ENCODE data around the gene HSPA4L. TPM values are rescaled to one million over a fixed set of nuclear protein-coding genes. Genes with fewer than 3 reads are reported as not detected.

The HSPA4L gene
- total and polyA plus RNA-seq, 2 donors (not counting 1 experiment from before 2014, with no cell fraction given) = 3.9 to 10.1 TPM

DNA sequence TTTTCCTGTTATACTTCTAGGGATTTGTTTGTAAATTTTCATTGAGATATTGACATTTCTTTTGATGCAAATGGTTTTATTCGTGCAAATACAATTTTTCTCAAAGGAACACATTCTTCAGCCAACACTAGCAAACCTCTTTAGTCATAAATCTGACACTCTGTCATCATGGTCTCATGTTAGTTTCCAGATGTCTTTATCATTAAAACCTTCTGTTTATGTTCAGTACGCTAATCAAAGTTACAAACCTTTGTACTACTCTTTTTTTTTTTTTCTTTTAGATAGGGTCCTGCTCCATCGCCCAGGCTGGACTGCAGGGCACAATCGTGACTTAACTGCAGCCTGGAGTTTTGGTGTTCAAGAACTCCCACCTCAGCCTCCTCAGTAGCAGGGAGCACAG lies 44.8 kb upstream of the HSPA4L start:
- no peak for TF ChIP-seq EZH2 (IDR thresholded peaks at IDR 0.05; ENCODE audit: low read length, missing control alignments)
- TF ChIP-seq, protein P1, sequence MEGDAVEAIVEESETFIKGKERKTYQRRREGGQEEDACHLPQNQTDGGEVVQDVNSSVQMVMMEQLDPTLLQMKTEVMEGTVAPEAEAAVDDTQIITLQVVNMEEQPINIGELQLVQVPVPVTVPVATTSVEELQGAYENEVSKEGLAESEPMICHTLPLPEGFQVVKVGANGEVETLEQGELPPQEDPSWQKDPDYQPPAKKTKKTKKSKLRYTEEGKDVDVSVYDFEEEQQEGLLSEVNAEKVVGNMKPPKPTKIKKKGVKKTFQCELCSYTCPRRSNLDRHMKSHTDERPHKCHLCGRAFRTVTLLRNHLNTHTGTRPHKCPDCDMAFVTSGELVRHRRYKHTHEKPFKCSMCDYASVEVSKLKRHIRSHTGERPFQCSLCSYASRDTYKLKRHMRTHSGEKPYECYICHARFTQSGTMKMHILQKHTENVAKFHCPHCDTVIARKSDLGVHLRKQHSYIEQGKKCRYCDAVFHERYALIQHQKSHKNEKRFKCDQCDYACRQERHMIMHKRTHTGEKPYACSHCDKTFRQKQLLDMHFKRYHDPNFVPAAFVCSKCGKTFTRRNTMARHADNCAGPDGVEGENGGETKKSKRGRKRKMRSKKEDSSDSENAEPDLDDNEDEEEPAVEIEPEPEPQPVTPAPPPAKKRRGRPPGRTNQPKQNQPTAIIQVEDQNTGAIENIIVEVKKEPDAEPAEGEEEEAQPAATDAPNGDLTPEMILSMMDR (conservative IDR thresholded peaks at IDR 0.05 in 1 of 2, IDR thresholded peaks at IDR 0.05 in 1 of 2; ENCODE audit: low read depth in 1 of 2, low read length in 2 of 2) = no peak
- H3K9ac ChIP-seq (ENCODE audit: insufficient read depth, low read length) = no peak overlapping the region
- no peaks in the 10 kb centered on the region for H3K79me2 ChIP-seq (ENCODE audit: control insufficient read depth, insufficient read depth, low read length)

DNA sequence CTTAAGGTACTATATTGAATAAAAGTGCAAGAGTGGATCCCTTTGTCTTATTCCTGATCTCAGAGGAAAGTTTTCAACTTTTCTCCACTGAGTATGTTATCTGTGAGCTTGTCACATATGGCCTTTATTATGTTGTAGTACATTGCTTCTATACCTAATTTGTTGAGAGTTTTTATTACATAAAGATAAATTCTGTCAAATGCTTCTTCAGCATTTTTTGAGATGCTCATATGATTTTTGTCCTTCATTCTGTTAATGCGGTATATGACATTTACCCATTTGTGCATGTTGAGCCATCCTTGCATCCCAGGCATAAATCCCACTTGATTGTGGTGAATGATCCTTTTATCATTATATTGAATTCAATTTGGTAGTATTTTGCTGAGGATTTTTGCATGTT lies 40.9 kb upstream of the HSPA4L start:
- TF ChIP-seq EZH2 (IDR thresholded peaks at IDR 0.05; ENCODE audit: low read length, missing control alignments) = no peak
- TF ChIP-seq, protein P1 (conservative IDR thresholded peaks at IDR 0.05 in 1 of 2, IDR thresholded peaks at IDR 0.05 in 1 of 2; ENCODE audit: low read depth in 1 of 2, low read length in 2 of 2) = no peak
- Histone ChIP-seq H3K79me2 (ENCODE audit: control insufficient read depth, insufficient read depth, low read length) (no peaks in the 10 kb centered on the region), H3K27ac (ENCODE audit: insufficient read depth, low read length) (no peak overlapping the region), H3K4me3 (replicated peaks in 1 of 4; ENCODE audit: control extremely low read depth in 1 of 4, insufficient read depth in 1 of 4, low read depth in 3 of 4, low read length in 4 of 4) (no peak overlapping the region), H3K9ac (ENCODE audit: insufficient read depth, low read length) (no peak overlapping the region), H3K4me1 (ENCODE audit: control insufficient read depth, extremely low read depth, insufficient read depth, low read length) (no peaks in the 10 kb centered on the region), H3K4me2 (ENCODE audit: extremely low read depth, insufficient read depth, low read length) (no peak overlapping the region), H3K36me3 (ENCODE audit: control insufficient read depth, insufficient read depth, low read length) (no peaks in the 10 kb centered on the region), H3K27me3 (ENCODE audit: control insufficient read depth, insufficient read depth, low read length) (no peaks in the 10 kb centered on the region), H2AFZ (ENCODE audit: low read length) (no peak overlapping the region), H4K20me1 (ENCODE audit: control insufficient read depth, extremely low read depth, insufficient read depth, low read length) (no peaks in the 10 kb centered on the region), H3K9me3 (ENCODE audit: control insufficient read depth, insufficient read depth, low read depth, low read length) (no peaks in the 10 kb centered on the region)
- no peak for DNase-seq (ENCODE audit: low read depth in 2 of 2)

More for the DNA sequence above, 44.8 kb upstream of the HSPA4L start:
- no peaks in the 10 kb centered on the region for H3K9me3 ChIP-seq (ENCODE audit: control insufficient read depth, insufficient read depth, low read depth, low read length)
- H3K27ac ChIP-seq (ENCODE audit: insufficient read depth, low read length) = no peak overlapping the region
- no peak overlapping the region for H3K4me3 ChIP-seq (replicated peaks in 1 of 4; ENCODE audit: control extremely low read depth in 1 of 4, insufficient read depth in 1 of 4, low read depth in 3 of 4, low read length in 4 of 4)
- DNase-seq (ENCODE audit: low read depth in 2 of 2) = no peak
- no peaks in the 10 kb centered on the region for H4K20me1 ChIP-seq (ENCODE audit: control insufficient read depth, extremely low read depth, insufficient read depth, low read length)
- no peak overlapping the region for H3K4me2 ChIP-seq (ENCODE audit: extremely low read depth, insufficient read depth, low read length)
- H3K4me1 ChIP-seq (ENCODE audit: control insufficient read depth, extremely low read depth, insufficient read depth, low read length) = no peaks in the 10 kb centered on the region
- H2AFZ ChIP-seq (ENCODE audit: low read length) = no peak overlapping the region
- no peaks in the 10 kb centered on the region for H3K36me3 ChIP-seq (ENCODE audit: control insufficient read depth, insufficient read depth, low read length)
- H3K27me3 ChIP-seq (ENCODE audit: control insufficient read depth, insufficient read depth, low read length) = no peaks in the 10 kb centered on the region

DNA sequence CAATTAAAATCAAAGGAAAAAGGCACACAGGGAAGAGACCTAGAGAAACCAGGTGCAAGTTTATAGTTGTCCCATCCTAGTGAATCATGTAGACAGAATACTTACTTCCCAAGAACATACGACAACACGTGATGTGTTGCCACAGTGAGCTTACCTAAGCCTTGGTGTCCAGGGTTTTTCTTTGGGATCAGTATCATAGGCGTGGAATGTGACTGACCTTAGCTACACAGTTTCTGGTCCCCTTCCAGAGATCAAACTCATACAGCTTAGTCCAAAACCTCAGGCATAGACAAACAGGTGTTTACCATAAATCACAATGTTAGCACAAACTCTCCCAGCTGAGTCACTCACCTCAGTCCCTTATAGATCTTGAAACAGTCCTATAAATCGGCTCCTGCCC lies 34.2 kb upstream of the HSPA4L start:
- Histone ChIP-seq H3K27me3 (ENCODE audit: control insufficient read depth, insufficient read depth, low read length) (no peaks in the 10 kb centered on the region), H2AFZ (ENCODE audit: low read length) (no peak overlapping the region), H3K4me3 (replicated peaks in 1 of 4; ENCODE audit: control extremely low read depth in 1 of 4, insufficient read depth in 1 of 4, low read depth in 3 of 4, low read length in 4 of 4) (no peak overlapping the region), H3K79me2 (ENCODE audit: control insufficient read depth, insufficient read depth, low read length) (no peaks in the 10 kb centered on the region), H4K20me1 (ENCODE audit: control insufficient read depth, extremely low read depth, insufficient read depth, low read length) (no peaks in the 10 kb centered on the region), H3K9me3 (ENCODE audit: control insufficient read depth, insufficient read depth, low read depth, low read length) (no peaks in the 10 kb centered on the region), H3K4me1 (ENCODE audit: control insufficient read depth, extremely low read depth, insufficient read depth, low read length) (no peaks in the 10 kb centered on the region), H3K36me3 (ENCODE audit: control insufficient read depth, insufficient read depth, low read length) (no peaks in the 10 kb centered on the region), H3K9ac (ENCODE audit: insufficient read depth, low read length) (no peak overlapping the region), H3K4me2 (ENCODE audit: extremely low read depth, insufficient read depth, low read length) (no peak overlapping the region), H3K27ac (ENCODE audit: insufficient read depth, low read length) (no peak overlapping the region)
- no peak for DNase-seq (ENCODE audit: low read depth in 2 of 2)
- TF ChIP-seq, protein P1 (conservative IDR thresholded peaks at IDR 0.05 in 1 of 2, IDR thresholded peaks at IDR 0.05 in 1 of 2; ENCODE audit: low read depth in 1 of 2, low read length in 2 of 2) = no peak
- TF ChIP-seq EZH2 (IDR thresholded peaks at IDR 0.05; ENCODE audit: low read length, missing control alignments) = no peak

Measured in fibroblast of lung (primary cell).